HG02840 (cell line): ENCODE measurements around the gene SLC25A41.

Experiments used
- ATAC-seq: cut with Tn5 transposase; IDR thresholded peaks from one replicate; pipeline ENCODE4 v1.9.1; 2021; ENCODE audit warnings: mild to moderate bottlenecking, moderate library complexity, moderate number of reproducible peaks; ENCODE audit not compliant: unreplicated experiment, low FRiP score

SLC25A41 gene

GRCh38 chr19:6460099-6460884 is 26.7 kb upstream of the SLC25A41 start:
- peak; percentile 80 for ATAC-seq

GRCh38 chr19:6459262-6460098 is 25.9 kb upstream of the SLC25A41 start, which contains the start of gene SLC25A23:
TSS of gene SLC25A23 (minus strand) at chr19:6459792. CDS start at chr19:6459628, 164 bp downstream.
- ATAC-seq: peak; percentile 29

- no peak for ATAC-seq
Measured at GRCh38 chr19:6458695-6459261, 25.2 kb upstream of the SLC25A41 start.

GRCh38 chr19:6457958-6458694 is 24.6 kb upstream of the SLC25A41 start:
- ATAC-seq: no peak

- no peak for ATAC-seq
Measured at GRCh38 chr19:6455924-6456323, 22.4 kb upstream of the SLC25A41 start.

GRCh38 chr19:6453951-6454565 is 20.5 kb upstream of the SLC25A41 start:
- ATAC-seq: no peak

- ATAC-seq: no peak
Measured at GRCh38 chr19:6452899-6453298, 19.3 kb upstream of the SLC25A41 start.

GRCh38 chr19:6452223-6452614 is 18.7 kb upstream of the SLC25A41 start:
- no peak for ATAC-seq

- ATAC-seq: no peak
Measured at GRCh38 chr19:6451583-6452222, 18.1 kb upstream of the SLC25A41 start.

GRCh38 chr19:6450166-6450565 is 16.6 kb upstream of the SLC25A41 start:
- ATAC-seq: no peak

GRCh38 chr19:6448045-6448444 is 14.5 kb upstream of the SLC25A41 start:
- no peak for ATAC-seq

GRCh38 chr19:6446452-6446851 is 12.9 kb upstream of the SLC25A41 start:
- no peak for ATAC-seq

- ATAC-seq: no peak
Measured at GRCh38 chr19:6443986-6444385, 10.4 kb upstream of the SLC25A41 start.

- no peak for ATAC-seq
Measured at GRCh38 chr19:6442087-6442688, 8.6 kb upstream of the SLC25A41 start.

- no peak for ATAC-seq
Measured at GRCh38 chr19:6440905-6441304, 7.3 kb upstream of the SLC25A41 start.

GRCh38 chr19:6439743-6440142 is 6.2 kb upstream of the SLC25A41 start:
- no peak for ATAC-seq

GRCh38 chr19:6433165-6433564 is 398 bp downstream of the SLC25A41 start:
- ATAC-seq: no peak

GRCh38 chr19:6431891-6432290 is 1.7 kb downstream of the SLC25A41 start:
- ATAC-seq: no peak
